Keratinocyte (primary cell): ENCODE data around the gene DIO3.

Experiments
- EZH2 ChIP-seq: IDR thresholded peaks from one replicate; pipeline ENCODE4 v1.6.1; 2012; ENCODE audit warnings: inconsistent platforms, mild to moderate bottlenecking, low read length, moderate library complexity
- TF ChIP-seq, protein P1 (sequence below), 3 experiments: IDR thresholded peaks in 1 of 3; conservative IDR thresholded peaks in 1 of 3; optimal IDR thresholded peaks in 1 of 3; 2 replicates in 2 of 3; 3 replicates in 1 of 3; pipeline versions ENCODE3 to v1.5.1; 2011; ENCODE audit warnings: low read length in 3 of 3, mild to moderate bottlenecking in 3 of 3, moderate library complexity in 2 of 3, control low read depth in 1 of 3, inconsistent platforms in 1 of 3; ENCODE audit not compliant: insufficient read depth in 2 of 3; ENCODE audit errors: extremely low read depth in 1 of 3

- no peak for TF ChIP-seq EZH2
- TF ChIP-seq, protein P1, sequence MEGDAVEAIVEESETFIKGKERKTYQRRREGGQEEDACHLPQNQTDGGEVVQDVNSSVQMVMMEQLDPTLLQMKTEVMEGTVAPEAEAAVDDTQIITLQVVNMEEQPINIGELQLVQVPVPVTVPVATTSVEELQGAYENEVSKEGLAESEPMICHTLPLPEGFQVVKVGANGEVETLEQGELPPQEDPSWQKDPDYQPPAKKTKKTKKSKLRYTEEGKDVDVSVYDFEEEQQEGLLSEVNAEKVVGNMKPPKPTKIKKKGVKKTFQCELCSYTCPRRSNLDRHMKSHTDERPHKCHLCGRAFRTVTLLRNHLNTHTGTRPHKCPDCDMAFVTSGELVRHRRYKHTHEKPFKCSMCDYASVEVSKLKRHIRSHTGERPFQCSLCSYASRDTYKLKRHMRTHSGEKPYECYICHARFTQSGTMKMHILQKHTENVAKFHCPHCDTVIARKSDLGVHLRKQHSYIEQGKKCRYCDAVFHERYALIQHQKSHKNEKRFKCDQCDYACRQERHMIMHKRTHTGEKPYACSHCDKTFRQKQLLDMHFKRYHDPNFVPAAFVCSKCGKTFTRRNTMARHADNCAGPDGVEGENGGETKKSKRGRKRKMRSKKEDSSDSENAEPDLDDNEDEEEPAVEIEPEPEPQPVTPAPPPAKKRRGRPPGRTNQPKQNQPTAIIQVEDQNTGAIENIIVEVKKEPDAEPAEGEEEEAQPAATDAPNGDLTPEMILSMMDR (optimal IDR thresholded peaks at IDR 0.05 in 1 of 3, IDR thresholded peaks at IDR 0.05 in 1 of 3, conservative IDR thresholded peaks at IDR 0.05 in 1 of 3; ENCODE audit: extremely low read depth in 1 of 3, insufficient read depth in 2 of 3, low read length in 3 of 3) = no peak
Observed at GRCh38 chr14:101553931-101554330, 7.4 kb upstream of the DIO3 start.
